HS-5 (cell line): ENCODE measurements around the gene CACNA1C.
A peak's percentile ranks its signal among the peaks of the same experiment; 100 is the strongest.

Experiments
- DNase-seq: peaks from one replicate; pipeline ENCODE4 v3.0.0-alpha.2; 2012; ENCODE audit warnings: low read depth

The CACNA1C gene

GRCh38 chr12:2171672-2172426 lies 119.1 kb downstream of the CACNA1C start:
- DNase-seq = no peak

- DNase-seq = no peak
Observed at GRCh38 chr12:2172491-2173214, 119.9 kb downstream of the CACNA1C start.

- no peak for DNase-seq
Observed at GRCh38 chr12:2173971-2174370, 121.2 kb downstream of the CACNA1C start.

- no peak for DNase-seq
Observed at GRCh38 chr12:2177003-2177402, 124.2 kb downstream of the CACNA1C start.

GRCh38 chr12:2177751-2178150 lies 125.0 kb downstream of the CACNA1C start:
- DNase-seq = no peak

GRCh38 chr12:2179058-2179457 lies 126.3 kb downstream of the CACNA1C start:
- no peak for DNase-seq

- DNase-seq = peak; percentile 86
Observed at GRCh38 chr12:2179953-2180736, 127.4 kb downstream of the CACNA1C start.

- no peak for DNase-seq
Observed at GRCh38 chr12:2180737-2181082, 127.9 kb downstream of the CACNA1C start.

- DNase-seq = no peak
Observed at GRCh38 chr12:2183556-2184541, 131.1 kb downstream of the CACNA1C start.

- DNase-seq = no peak
Observed at GRCh38 chr12:2185751-2186341, 133.1 kb downstream of the CACNA1C start.

GRCh38 chr12:2187195-2187945 lies 134.6 kb downstream of the CACNA1C start:
- DNase-seq = no peak

GRCh38 chr12:2190085-2190484 lies 137.3 kb downstream of the CACNA1C start:
- no peak for DNase-seq

GRCh38 chr12:2190896-2191533 lies 138.2 kb downstream of the CACNA1C start:
- no peak for DNase-seq

- no peak for DNase-seq
Observed at GRCh38 chr12:2191534-2192153, 138.9 kb downstream of the CACNA1C start.

- DNase-seq = no peak
Observed at GRCh38 chr12:2192231-2192630, 139.4 kb downstream of the CACNA1C start.

GRCh38 chr12:2194060-2194459 lies 141.3 kb downstream of the CACNA1C start:
- DNase-seq = no peak

- DNase-seq = no peak
Observed at GRCh38 chr12:2194571-2194970, 141.8 kb downstream of the CACNA1C start.

- no peak for DNase-seq
Observed at GRCh38 chr12:2195085-2195484, 142.3 kb downstream of the CACNA1C start.

- DNase-seq = no peak
Observed at GRCh38 chr12:2198005-2198501, 145.3 kb downstream of the CACNA1C start.
